GM10266 (cell line): Measurements from ENCODE around the gene ZNF502.
A peak's percentile ranks its signal among the peaks of the same experiment; 100 is the strongest.

Experiments used
- DNase-seq: peaks from one replicate; pipeline ENCODE4 v3.0.0; 2012; ENCODE audit errors: extremely low spot score
- CTCF ChIP-seq: IDR thresholded peaks from 2 replicates; pipeline ENCODE4 v1.5.1; 2012; ENCODE audit warnings: mild to moderate bottlenecking, low read depth; ENCODE audit not compliant: control insufficient read depth, insufficient read depth; ENCODE audit errors: missing control alignments

ZNF502 gene

GRCh38 chr3:44734646-44735168 is 22.2 kb downstream of the ZNF502 start:
- DNase-seq = no peak
- no peak for TF ChIP-seq CTCF

GRCh38 chr3:44761101-44761423 is 48.6 kb downstream of the ZNF502 start:
- DNase-seq = peak; percentile 8

GRCh38 chr3:44761424-44762169 is 49.1 kb downstream of the ZNF502 start, which contains the start of the genes KIAA1143 and KIF15:
KIAA1143 (minus strand) TSS chr3:44761619; CDS start chr3:44761602, 17 bp downstream.
KIF15 (plus strand) TSS chr3:44761794; CDS start chr3:44761866, 72 bp downstream.
- peak; percentile 90 for DNase-seq
- TF ChIP-seq CTCF = peak; percentile 9

More at GRCh38 chr3:44761101-44761423, 48.6 kb downstream of the ZNF502 start:
- TF ChIP-seq CTCF = no peak

- TF ChIP-seq CTCF = no peak
- no peak for DNase-seq
Measured at GRCh38 chr3:44762170-44762677, 49.8 kb downstream of the ZNF502 start.

GRCh38 chr3:44762690-44763089 is 50.2 kb downstream of the ZNF502 start:
- no peak for DNase-seq
- TF ChIP-seq CTCF = no peak

- DNase-seq = no peak
- TF ChIP-seq CTCF = no peak
Measured at GRCh38 chr3:44764248-44764647, 51.8 kb downstream of the ZNF502 start.
